Activated CD4-positive, alpha-beta memory T cell treated with anti-CD3 and anti-CD28 coated beads, Interleukin-2, amount 10 ng/mL, durations not matched to agents 7 days and 5 days (primary cell): ENCODE measurements around the gene PTX4. TPM values are rescaled to one million over a fixed set of nuclear protein-coding genes. Genes with fewer than 3 reads are reported as not detected.

ENCODE experiments used
- CTCF ChIA-PET: fragments of 350-600 bp; sonication (Branson Sonifier 250); formaldehyde crosslinking; loops from one replicate; lab custom pipeline; 2021; ENCODE audit warnings: antibody characterized with exemption, inconsistent platforms; lab: Charles Lee
- POLR2A ChIA-PET: fragments of 350-600 bp; sonication (Branson Sonifier 250); formaldehyde crosslinking; loops from one replicate; lab custom pipeline; 2021; ENCODE audit warnings: antibody characterized with exemption; lab: Charles Lee
- DNase-seq: peaks from one replicate; pipeline ENCODE4 v3.0.0-alpha.2; 2020
- H3K27ac Mint-ChIP-seq: one replicate; pipeline ENCODE4 v1.8.0; 2021; ENCODE audit warnings: mild to moderate bottlenecking, mixed read lengths
- H3K27me3 Mint-ChIP-seq: one replicate; pipeline ENCODE4 v1.8.0; 2021; ENCODE audit warnings: mixed read lengths
- H3K36me3 Mint-ChIP-seq: one replicate; pipeline ENCODE4 v1.8.0; 2021; ENCODE audit warnings: low read depth, mixed read lengths
- H3K4me1 Mint-ChIP-seq: one replicate; pipeline ENCODE4 v1.8.0; 2021; ENCODE audit warnings: mixed read lengths
- H3K4me3 Mint-ChIP-seq: one replicate; pipeline ENCODE4 v1.8.0; 2021; ENCODE audit warnings: mild to moderate bottlenecking, mixed read lengths
- H3K9me3 Mint-ChIP-seq: one replicate; pipeline ENCODE4 v1.8.0; 2021; ENCODE audit warnings: mixed read lengths
- total RNA-seq, 2 experiments: library from RNA; stranded (reverse); gene quantifications; one replicate each; pipeline ENCODE4 v1.2.3, GENCODE V29; 2021

Gene PTX4
- total RNA-seq, 2 experiments from 2014 or later = not detected

- Mint-ChIP-seq H3K36me3 (no peaks in the 10 kb centered on the region), H3K27ac (no peak overlapping the region), H3K4me3 (no peak overlapping the region), H3K9me3 (no peaks in the 10 kb centered on the region), H3K4me1 (peaks cover 4% of the 10 kb centered on the region), H3K27me3 (no peaks in the 10 kb centered on the region)
- ChIA-PET CTCF (no interaction called here), POLR2A (no interaction called here)
- no peak for DNase-seq
These were observed 21.7 kb downstream of the PTX4 start for GRCh38 chr16:1466968-1467521.

- no peak for DNase-seq
- H3K9me3 Mint-ChIP-seq = no peaks in the 10 kb centered on the region
- CTCF ChIA-PET = no interaction called here
- H3K4me1 Mint-ChIP-seq = peaks cover 1% of the 10 kb centered on the region
- no peak overlapping the region for H3K4me3 Mint-ChIP-seq
- POLR2A ChIA-PET = no interaction called here
- no peaks in the 10 kb centered on the region for H3K27me3 Mint-ChIP-seq
- no peak overlapping the region for H3K27ac Mint-ChIP-seq
- no peaks in the 10 kb centered on the region for H3K36me3 Mint-ChIP-seq
These were observed 22.7 kb downstream of the PTX4 start for GRCh38 chr16:1466054-1466453.

GRCh38 chr16:1465567-1465915 lies 23.2 kb downstream of the PTX4 start:
- no peak overlapping the region for H3K4me3 Mint-ChIP-seq
- CTCF ChIA-PET = no interaction called here
- no peaks in the 10 kb centered on the region for H3K27me3 Mint-ChIP-seq
- no peak for DNase-seq
- no peaks in the 10 kb centered on the region for H3K4me1 Mint-ChIP-seq
- no peaks in the 10 kb centered on the region for H3K9me3 Mint-ChIP-seq
- POLR2A ChIA-PET = no interaction called here
- peaks cover 3% of the 10 kb centered on the region for H3K36me3 Mint-ChIP-seq
- H3K27ac Mint-ChIP-seq = no peak overlapping the region

DNA sequence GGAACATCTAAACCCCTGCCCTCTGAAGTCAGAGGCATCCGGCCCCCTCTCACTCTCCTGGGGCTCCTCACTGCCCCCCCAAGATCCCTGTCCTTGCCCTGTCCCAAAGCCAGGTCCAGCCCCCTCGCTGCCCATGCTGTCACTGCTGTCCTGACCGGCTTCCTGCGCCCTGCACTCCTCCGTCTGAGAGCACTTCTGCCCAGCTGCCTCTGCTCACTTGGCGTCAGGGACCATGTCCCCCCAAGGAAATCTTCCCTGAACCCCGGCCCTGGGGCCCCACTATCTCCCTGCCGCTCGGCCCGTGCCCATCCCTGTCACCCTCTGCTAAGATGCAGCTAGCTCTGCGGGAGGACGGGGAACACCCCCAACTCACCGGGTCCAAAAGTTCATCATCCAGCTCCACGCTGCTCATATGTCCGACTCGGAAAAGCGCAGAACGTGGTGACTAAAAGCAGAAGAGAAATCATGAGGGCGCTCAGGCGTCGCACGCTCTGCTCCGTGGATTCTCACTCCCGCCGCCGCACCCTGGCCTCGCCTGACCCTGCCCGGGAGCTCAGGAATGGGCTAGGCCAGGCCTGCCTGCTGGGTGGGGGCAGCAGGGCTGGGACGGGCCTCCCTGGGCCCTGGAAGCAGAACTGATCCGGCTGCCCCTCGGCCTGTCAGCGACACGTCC lies 23.7 kb downstream of the PTX4 start:
- Mint-ChIP-seq H3K27me3 (no peaks in the 10 kb centered on the region), H3K27ac (no peak overlapping the region), H3K36me3 (peaks cover 3% of the 10 kb centered on the region), H3K9me3 (no peaks in the 10 kb centered on the region), H3K4me1 (no peaks in the 10 kb centered on the region), H3K4me3 (no peak overlapping the region)
- CTCF ChIA-PET = no interaction called here
- no peak for DNase-seq
- POLR2A ChIA-PET = no interaction called here

- ChIA-PET CTCF (no interaction called here), POLR2A (no interaction called here)
- Mint-ChIP-seq H3K4me3 (no peak overlapping the region), H3K4me1 (no peaks in the 10 kb centered on the region), H3K27ac (no peak overlapping the region), H3K36me3 (peaks cover 3% of the 10 kb centered on the region), H3K9me3 (no peaks in the 10 kb centered on the region), H3K27me3 (no peaks in the 10 kb centered on the region)
- no peak for DNase-seq
These were observed 24.4 kb downstream of the PTX4 start for GRCh38 chr16:1464196-1464893.

DNA sequence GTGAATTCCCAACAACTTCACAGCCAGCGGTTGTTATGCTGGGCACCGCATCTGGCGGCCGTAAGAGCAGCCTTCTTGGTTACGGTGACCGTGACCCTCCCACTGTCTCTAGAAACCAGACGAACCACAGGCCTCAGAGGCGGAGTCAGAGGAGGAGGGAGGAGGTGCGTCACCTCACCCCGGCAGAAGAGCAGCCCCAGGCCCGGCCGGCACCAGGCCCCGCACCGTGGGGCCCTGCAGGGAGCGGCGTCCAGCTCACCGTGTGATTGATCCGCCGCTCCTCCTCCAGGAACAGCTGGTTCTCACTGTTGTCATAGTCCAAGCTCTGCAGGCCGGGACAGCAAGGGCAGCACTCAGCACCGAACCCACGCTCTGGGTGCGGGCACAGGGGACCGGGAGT lies 27.6 kb downstream of the PTX4 start:
- Mint-ChIP-seq H3K9me3 (no peaks in the 10 kb centered on the region), H3K27ac (no peak overlapping the region), H3K4me1 (peaks cover 3% of the 10 kb centered on the region), H3K4me3 (no peak overlapping the region), H3K36me3 (peaks cover 3% of the 10 kb centered on the region), H3K27me3 (no peaks in the 10 kb centered on the region)
- ChIA-PET CTCF (no interaction called here), POLR2A (no interaction called here)
- DNase-seq = no peak

GRCh38 chr16:1460602-1461138 lies 28.1 kb downstream of the PTX4 start:
- Mint-ChIP-seq H3K9me3 (no peaks in the 10 kb centered on the region), H3K36me3 (peaks cover 3% of the 10 kb centered on the region), H3K4me3 (no peak overlapping the region), H3K27me3 (no peaks in the 10 kb centered on the region), H3K4me1 (peaks cover 3% of the 10 kb centered on the region), H3K27ac (no peak overlapping the region)
- POLR2A ChIA-PET = no interaction called here
- DNase-seq = no peak
- CTCF ChIA-PET = no interaction called here

- POLR2A ChIA-PET = no interaction called here
- H3K27ac Mint-ChIP-seq = no peak overlapping the region
- CTCF ChIA-PET = no interaction called here
These were observed 28.8 kb downstream of the PTX4 start for GRCh38 chr16:1459967-1460366.

DNA sequence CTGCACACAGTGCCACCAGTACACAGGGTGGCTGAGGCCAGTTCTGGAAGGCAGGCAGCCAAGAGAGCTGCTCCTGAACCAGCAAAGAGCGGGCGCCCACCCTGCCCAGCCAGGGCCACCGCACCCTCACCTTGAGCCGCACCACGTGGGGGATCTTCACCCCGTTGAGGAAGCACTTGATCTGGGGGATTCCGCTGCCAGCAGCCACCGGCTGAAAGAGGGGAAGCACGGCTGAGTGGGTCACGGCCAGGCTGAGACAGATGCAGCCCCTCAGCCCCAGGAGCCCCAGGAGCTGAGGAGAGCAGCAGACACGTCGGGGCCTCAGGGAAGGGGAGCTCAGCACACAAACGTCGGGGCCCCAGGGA lies 29.8 kb downstream of the PTX4 start:
- Mint-ChIP-seq H3K4me1 (peaks cover 8% of the 10 kb centered on the region), H3K9me3 (no peaks in the 10 kb centered on the region), H3K27ac (no peak overlapping the region), H3K36me3 (peaks cover 3% of the 10 kb centered on the region), H3K4me3 (no peak overlapping the region), H3K27me3 (no peaks in the 10 kb centered on the region)
- DNase-seq = no peak
- CTCF ChIA-PET = no interaction called here
- POLR2A ChIA-PET = no interaction called here

More at GRCh38 chr16:1459967-1460366, 28.8 kb downstream of the PTX4 start:
- H3K4me3 Mint-ChIP-seq = no peak overlapping the region
- H3K4me1 Mint-ChIP-seq = peaks cover 3% of the 10 kb centered on the region
- no peak for DNase-seq
- peaks cover 3% of the 10 kb centered on the region for H3K36me3 Mint-ChIP-seq
- H3K9me3 Mint-ChIP-seq = no peaks in the 10 kb centered on the region
- no peaks in the 10 kb centered on the region for H3K27me3 Mint-ChIP-seq

DNA sequence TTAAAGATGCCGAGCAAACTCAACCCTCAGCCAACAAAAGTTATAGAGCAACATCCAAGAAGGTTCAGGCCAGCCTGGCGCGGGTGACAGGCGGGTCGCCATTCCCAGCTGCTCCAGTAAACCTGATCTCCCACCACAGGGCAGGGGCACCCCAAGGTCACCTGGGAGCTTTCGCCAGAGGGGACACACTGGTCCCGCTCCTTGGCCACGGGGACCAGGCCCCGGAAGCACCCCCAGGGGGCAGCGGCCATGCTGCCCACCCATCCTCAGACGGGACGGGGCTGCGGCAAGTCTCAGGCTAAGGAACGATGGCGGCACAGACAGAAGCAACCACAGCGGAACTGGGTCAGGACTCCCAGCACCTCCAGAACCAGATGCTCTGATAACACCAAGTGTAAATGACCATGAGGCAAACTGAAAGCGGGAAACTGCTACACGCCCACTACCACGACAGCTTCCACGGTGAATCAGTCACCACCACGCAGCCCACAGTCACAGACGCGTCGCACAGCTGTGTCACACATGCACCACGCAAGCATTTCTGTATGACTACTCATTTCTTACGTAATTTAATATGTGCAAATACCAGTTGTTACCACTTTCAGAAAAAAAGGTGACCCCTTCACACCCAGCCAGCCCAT lies 30.3 kb downstream of the PTX4 start:
- POLR2A ChIA-PET = no interaction called here
- Mint-ChIP-seq H3K9me3 (no peaks in the 10 kb centered on the region), H3K4me3 (no peak overlapping the region), H3K27me3 (no peaks in the 10 kb centered on the region), H3K4me1 (peaks cover 13% of the 10 kb centered on the region), H3K27ac (no peak overlapping the region), H3K36me3 (peaks cover 3% of the 10 kb centered on the region)
- no peak for DNase-seq
- CTCF ChIA-PET = no interaction called here

DNA sequence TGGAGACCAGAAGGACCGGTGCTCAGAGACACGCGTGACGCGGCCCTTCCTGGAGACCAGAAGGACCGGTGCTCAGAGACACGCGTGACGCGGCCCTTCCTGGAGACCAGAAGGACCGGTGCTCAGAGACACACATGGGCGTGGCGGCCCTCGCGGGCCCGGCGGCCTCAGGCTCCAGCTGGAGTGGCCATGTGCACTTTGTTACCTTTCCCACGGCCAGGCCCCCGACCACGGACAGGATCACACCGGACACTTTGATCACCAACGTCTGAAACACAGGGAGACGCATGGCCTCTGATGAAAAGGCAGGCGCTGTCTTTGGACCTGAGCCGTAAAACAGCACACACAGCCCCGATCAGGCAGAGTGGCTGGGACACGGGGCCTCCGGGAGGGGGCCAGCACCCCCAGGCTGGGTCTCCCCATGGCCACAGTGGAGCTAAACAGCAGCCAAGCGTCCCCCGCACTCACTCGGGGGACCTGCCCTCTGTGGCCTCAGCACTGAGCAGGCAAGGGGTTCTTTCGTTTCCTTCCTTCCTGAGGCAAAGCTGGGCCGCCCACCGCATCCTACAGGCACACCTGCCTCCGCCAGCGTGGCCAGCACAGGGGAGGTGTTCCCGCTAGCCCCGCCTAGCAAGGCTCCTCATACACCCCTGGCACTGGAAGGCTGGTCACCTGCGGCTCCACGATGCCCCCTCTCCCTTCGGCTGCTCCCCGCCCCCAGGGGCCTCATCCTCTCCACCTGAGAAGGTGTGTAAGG lies 31.1 kb downstream of the PTX4 start:
- Mint-ChIP-seq H3K36me3 (peaks cover 3% of the 10 kb centered on the region), H3K4me1 (peaks cover 14% of the 10 kb centered on the region), H3K4me3 (no peak overlapping the region), H3K27me3 (no peaks in the 10 kb centered on the region), H3K9me3 (no peaks in the 10 kb centered on the region), H3K27ac (no peak overlapping the region)
- DNase-seq = no peak
- ChIA-PET POLR2A (no interaction called here), CTCF (interaction anchor here (0.6 kb wide), 1 partner anchor 89 kb away, joined by 5 read pairs; no protein-coding TSS in a partner anchor)

- Mint-ChIP-seq H3K9me3 (no peaks in the 10 kb centered on the region), H3K4me1 (peaks cover 14% of the 10 kb centered on the region), H3K27ac (no peak overlapping the region), H3K36me3 (peaks cover 3% of the 10 kb centered on the region), H3K4me3 (no peak overlapping the region), H3K27me3 (no peaks in the 10 kb centered on the region)
- CTCF ChIA-PET = no interaction called here
- DNase-seq = no peak
- POLR2A ChIA-PET = no interaction called here
These were observed 31.8 kb downstream of the PTX4 start for GRCh38 chr16:1456951-1457350.
